Measurements from ENCODE around the gene SOCS1. TPM values are rescaled to one million over a fixed set of nuclear protein-coding genes. Genes with fewer than 3 reads are reported as not detected.
A peak's percentile ranks its signal among the peaks of the same experiment; 100 is the strongest.

The SOCS1 gene
- total and polyA plus RNA-seq, 9 of the 15 experiments (the other 6 are each of a cell fraction or from before 2014, with no cell fraction given), result 0.04 to 7.5 (median 2.3) TPM

- TF ChIP-seq RREB1 (CRISPR knock-in tag; IDR thresholded peaks at IDR 0.05) (peak; percentile 79), TAF1 (IDR thresholded peaks at IDR 0.05; ENCODE audit: control insufficient read depth, extremely low read depth, insufficient read depth, low read length, severe bottlenecking) (no peak), TGIF2 (CRISPR knock-in tag; IDR thresholded peaks at IDR 0.05) (no peak), ATF7 (IDR thresholded peaks at IDR 0.05) (peak; percentile 74; the same call in 1 of the 2 replicates), ARID2 (IDR thresholded peaks at IDR 0.05) (no peak), ZNF253 (CRISPR knock-in tag; conservative IDR thresholded peaks at IDR 0.05) (no peak), CEBPZ (IDR thresholded peaks at IDR 0.05; ENCODE audit: borderline replicate concordance, low read depth, low read length) (no peak), MTA2 (IDR thresholded peaks at IDR 0.05; ENCODE audit: low read depth) (no peak), PTTG1 (tag; IDR thresholded peaks at IDR 0.05; ENCODE audit: low read depth) (peak; percentile 42; the same call in 1 of the 2 replicates), ZBTB12 (CRISPR knock-in tag; IDR thresholded peaks at IDR 0.05) (peak; percentile 57), NEUROD1 (IDR thresholded peaks at IDR 0.05; ENCODE audit: borderline replicate concordance, low read depth, low read length, partially characterized antibody) (peak; percentile 18), SP2 (IDR thresholded peaks at IDR 0.05; ENCODE audit: extremely low read depth, low read depth, low read length, poor library complexity, severe bottlenecking) (no peak), RBFOX2 (IDR thresholded peaks at IDR 0.05; ENCODE audit: low read depth, low read length) (peak; percentile 88), PTBP1 (IDR thresholded peaks at IDR 0.05; ENCODE audit: low read depth, low read length) (0 out of 2 replicates have a peak, but pooled peaks have one; percentile 45), MIER1 (IDR thresholded peaks at IDR 0.05; ENCODE audit: low read depth) (no peak), ZNF778 (CRISPR knock-in tag; IDR thresholded peaks at IDR 0.05) (no peak), NFATC3 (IDR thresholded peaks at IDR 0.05) (no peak)
These were observed 22.9 kb downstream of the SOCS1 start (continued) for GRCh38 chr16:11232852-11233726.

All from K562 (cell line).